GM08714 (cell line): ENCODE data around the gene MYO5C.
"Not testable (repeated sequence)": the region's sequence is repeated elsewhere in the genome, so short reads cannot be mapped to it uniquely, and the experiment has no call there.

Source experiments
- H3K4me3 ChIP-seq: fragments of 200-500 bp; sonication (Bioruptor generic); 2 replicates; pipeline ENCODE4 v1.5.1; 2014; ENCODE audit warnings: mild to moderate bottlenecking, low read length, inconsistent platforms
- ZNF274 ChIP-seq: IDR thresholded peaks from 2 replicates; pipeline ENCODE4 v1.6.1; 2012; ENCODE audit warnings: mild to moderate bottlenecking, low read depth, low read length

Gene MYO5C

DNA sequence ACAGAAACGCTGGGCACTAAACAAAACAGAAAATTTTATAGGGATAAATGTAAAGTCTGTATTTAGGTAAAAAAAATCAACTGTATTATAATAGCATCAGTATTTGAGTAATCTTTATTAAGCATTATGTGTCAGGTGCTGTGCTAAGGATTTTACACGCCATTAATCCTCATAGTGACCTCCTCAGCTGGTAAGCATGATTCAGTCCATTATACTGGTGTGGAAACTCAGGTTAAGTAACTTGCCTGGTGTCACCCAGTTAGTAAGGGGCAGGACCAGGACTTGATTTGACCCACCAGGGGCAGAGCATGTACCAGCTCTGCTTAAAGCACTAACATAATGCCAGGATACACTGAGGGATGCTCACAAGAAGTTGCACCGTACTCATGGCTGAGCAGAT is 4.8 kb downstream of the MYO5C start:
- TF ChIP-seq ZNF274: no peak
- H3K4me3 ChIP-seq: no peak overlapping the region

- no peak overlapping the region for H3K4me3 ChIP-seq
- TF ChIP-seq ZNF274: no peak
These were observed 5.3 kb downstream of the MYO5C start for GRCh38 chr15:52290329-52290728.

DNA sequence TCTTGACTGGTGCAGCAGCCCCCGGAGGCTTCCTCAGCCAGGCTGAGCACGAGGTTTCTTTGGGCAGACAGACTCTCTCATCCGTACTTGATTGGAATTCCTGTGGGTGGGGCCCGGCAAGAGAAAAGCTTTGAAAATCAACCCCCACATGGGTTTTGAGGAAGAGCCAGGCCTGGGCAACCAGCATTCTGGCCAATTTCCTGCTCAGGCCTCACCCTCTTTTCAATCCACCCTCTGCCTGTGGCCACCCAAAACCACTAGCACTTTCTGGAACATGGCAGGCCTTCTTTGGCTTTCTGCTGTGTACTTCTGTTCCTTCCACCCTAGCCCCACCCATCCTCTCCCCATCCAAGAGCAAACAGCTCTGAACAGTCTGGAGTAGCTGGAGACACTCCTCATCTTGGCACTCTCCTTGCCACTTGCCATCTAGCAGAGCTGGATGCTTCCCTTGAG is 5.9 kb downstream of the MYO5C start:
- TF ChIP-seq ZNF274: no peak
- H3K4me3 ChIP-seq: no peak overlapping the region

GRCh38 chr15:52288986-52289385 is 6.6 kb downstream of the MYO5C start:
- no peak for TF ChIP-seq ZNF274
- no peak overlapping the region for H3K4me3 ChIP-seq

DNA sequence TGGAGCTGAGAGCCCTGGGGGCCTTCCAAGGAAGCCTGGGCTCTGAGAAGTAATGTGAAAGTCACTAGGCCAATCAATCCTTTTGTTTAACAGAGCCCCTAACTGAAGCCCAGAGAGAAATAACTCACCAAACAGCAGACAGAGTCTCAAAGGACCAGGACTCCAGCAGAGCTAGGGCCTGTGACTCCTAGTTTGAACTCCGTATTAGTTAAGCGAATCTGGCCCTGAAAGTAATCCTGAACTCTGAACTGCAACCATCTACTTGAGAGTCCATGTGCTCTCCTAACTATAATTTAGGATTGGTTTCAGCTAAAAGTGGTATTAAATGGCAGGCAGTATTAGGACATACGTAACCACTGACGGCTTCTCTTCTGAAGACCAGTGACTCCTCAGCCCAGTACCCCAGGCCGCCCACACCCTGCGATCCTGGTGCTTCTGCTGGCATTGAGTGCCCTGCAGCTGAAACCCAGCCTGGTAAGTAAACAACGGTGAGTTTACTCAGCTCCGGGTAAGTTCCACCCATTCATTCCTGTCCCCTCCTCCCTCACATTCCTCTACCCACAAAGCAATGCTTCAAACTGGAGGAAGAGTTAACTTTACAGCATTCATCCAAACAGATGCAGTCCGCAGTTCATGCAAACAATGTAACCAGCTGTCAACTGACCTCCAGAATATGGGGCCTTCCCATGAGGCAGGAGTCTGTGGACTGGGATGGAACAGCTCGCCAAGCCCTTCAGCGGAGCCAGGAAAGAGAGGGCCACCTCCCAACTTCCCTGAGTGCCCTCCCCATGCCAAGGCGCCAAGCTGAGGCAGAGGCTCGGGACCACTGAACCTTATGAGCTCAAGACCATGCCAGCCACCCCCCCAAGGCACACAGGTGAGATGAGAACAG is 7.3 kb downstream of the MYO5C start:
- TF ChIP-seq ZNF274: no peak
- H3K4me3 ChIP-seq: no peak overlapping the region

- no peak for TF ChIP-seq ZNF274
- no peak overlapping the region for H3K4me3 ChIP-seq
These were observed 8.5 kb downstream of the MYO5C start for GRCh38 chr15:52287114-52287513.

DNA sequence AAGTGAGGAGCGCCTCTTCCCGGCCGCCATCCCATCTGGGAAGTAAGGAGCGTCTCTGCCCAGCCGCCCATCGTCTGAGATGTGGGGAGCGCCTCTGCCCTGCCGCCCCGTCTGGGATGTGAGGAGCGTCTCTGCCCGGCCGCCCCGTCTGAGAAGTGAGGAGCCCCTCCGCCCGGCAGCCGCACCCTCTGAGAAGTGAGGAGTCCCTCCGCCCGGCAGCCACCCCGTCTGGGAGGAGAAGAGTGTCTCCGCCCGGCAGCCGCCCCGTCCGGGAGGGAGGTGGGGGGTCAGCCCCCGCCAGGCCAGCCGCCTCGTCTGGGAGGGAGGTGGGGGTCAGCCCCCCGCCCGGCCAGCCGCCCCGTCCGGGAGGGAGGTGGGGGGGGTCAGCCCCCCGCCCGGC is 9.7 kb downstream of the MYO5C start:
- H3K4me3 ChIP-seq: not testable (repeated sequence)

DNA sequence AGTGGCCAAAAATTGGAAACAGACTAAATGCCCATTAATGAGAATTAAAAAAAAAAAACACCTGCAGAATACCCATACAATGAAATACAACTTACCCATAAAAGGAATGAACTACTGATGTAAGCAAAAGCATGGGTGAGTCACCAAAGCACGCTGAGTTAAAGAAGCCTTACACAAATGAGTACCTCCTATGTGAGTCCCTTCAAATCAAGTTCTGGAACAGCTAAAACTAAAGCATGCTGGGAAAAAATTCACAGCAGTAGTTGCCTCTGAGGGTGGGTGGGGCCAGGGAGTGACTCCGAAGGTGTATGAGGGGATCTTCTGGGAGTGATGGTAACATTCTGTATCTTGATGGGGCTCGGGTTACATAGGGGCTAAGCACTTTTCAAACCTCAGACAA is 11.4 kb downstream of the MYO5C start:
- no peak for TF ChIP-seq ZNF274
- no peak overlapping the region for H3K4me3 ChIP-seq

- no peak for TF ChIP-seq ZNF274
- no peak overlapping the region for H3K4me3 ChIP-seq
These were observed 12.3 kb downstream of the MYO5C start for GRCh38 chr15:52283281-52283680.

DNA sequence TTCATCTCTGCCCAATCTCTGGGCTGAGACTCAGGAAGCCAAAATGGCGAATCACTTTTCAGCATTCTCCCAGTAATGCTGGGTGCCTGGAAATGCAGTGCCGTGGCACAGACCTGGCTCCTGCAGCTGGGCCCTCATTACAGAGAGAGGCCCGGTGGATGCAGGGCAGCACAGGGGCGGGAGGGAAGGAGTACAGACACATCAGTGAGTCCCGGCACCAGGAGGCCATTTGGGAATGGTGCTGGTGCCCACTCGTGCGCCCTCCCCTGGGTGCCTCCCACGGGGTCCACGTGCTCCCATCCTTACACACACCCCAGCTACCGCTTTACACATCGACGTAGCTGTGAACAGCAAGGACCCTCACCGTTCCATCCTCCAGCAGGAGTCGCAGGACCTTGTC is 13.2 kb downstream of the MYO5C start:
- no peak for TF ChIP-seq ZNF274
- no peak overlapping the region for H3K4me3 ChIP-seq

GRCh38 chr15:52281085-52282035 is 14.2 kb downstream of the MYO5C start:
- TF ChIP-seq ZNF274: no peak
- H3K4me3 ChIP-seq: no peak overlapping the region

DNA sequence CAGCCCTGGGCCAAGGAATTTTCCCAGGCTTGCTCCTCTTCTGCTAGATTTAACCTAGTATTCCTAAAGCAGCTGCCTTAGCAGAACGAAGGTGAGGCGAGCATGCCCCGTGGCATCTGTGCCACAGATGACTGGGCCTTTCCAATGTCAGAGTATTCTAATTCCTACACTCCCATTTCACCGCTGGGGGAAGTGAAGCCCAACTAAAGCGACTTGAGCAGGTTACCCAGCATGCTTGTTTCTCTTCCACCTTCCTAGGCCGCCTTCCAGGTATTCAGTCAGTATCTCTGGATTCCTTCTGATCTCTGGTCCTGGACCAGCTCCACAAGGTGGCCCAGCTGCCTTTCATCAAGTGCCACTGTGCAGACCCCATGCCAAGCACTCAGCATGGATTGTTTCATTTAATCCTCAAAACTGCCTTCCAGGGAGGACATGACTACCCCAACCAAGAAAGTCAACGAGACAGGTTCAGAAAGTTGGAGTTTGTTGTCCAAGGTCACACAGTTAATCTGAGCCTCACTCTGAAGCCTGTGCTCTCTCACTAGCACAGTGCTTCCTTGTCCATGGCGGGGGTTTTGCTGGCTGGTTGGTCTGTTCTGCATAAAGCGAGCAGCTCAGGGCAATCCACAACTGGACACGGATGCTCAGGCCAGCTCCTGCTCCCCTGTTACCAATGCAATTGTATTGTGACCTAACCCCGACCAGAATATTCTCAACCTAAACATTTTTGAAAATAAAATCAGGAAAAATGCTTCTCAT is 15.1 kb downstream of the MYO5C start:
- no peak overlapping the region for H3K4me3 ChIP-seq
- TF ChIP-seq ZNF274: no peak

- no peak overlapping the region for H3K4me3 ChIP-seq
- TF ChIP-seq ZNF274: no peak
These were observed 16.8 kb downstream of the MYO5C start for GRCh38 chr15:52278636-52279367.

GRCh38 chr15:52278135-52278534 is 17.5 kb downstream of the MYO5C start:
- H3K4me3 ChIP-seq: no peak overlapping the region
- TF ChIP-seq ZNF274: no peak
